ENCODE results near the gene ZSWIM8.

- TF ChIP-seq CTCF (IDR thresholded peaks at IDR 0.05; ENCODE audit: poor library complexity) (no peak), EZH2 (IDR thresholded peaks at IDR 0.05; ENCODE audit: borderline replicate concordance) (no peak)
Measured at GRCh38 chr10:73813333-73813732, 27.9 kb downstream of the ZSWIM8 start.

Data from hepatocyte (in vitro differentiated cells).